OCI-LY1 (cell line): ENCODE measurements around the gene XRN1.

Source experiments
- H2AFZ ChIP-seq: fragments of 200-600 bp; sonication (generic), shearing (Covaris generic); 2 replicates; pipeline ENCODE4 v1.6.0; 2014; ENCODE audit warnings: antibody characterized with exemption, mild to moderate bottlenecking, low read length
- H3F3A ChIP-seq: fragments of 200-600 bp; sonication (generic), shearing (Covaris generic); 2 replicates; pipeline ENCODE4 v1.6.0; 2014; ENCODE audit warnings: mild to moderate bottlenecking, antibody characterized with exemption, low read length, moderate library complexity; ENCODE audit not compliant: insufficient read depth
- H3K27ac ChIP-seq: fragments of 200-600 bp; sonication (generic); 2 replicates; pipeline ENCODE4 v1.5.1; 2014; ENCODE audit warnings: low read length, mixed run types, mild to moderate bottlenecking, low read depth; ENCODE audit not compliant: poor library complexity, severe bottlenecking
- H3K27me3 ChIP-seq: fragments of 200-600 bp; sonication (generic); 2 replicates; pipeline ENCODE4 v1.6.0; 2014; ENCODE audit warnings: antibody characterized with exemption, mild to moderate bottlenecking, low read length, moderate library complexity; ENCODE audit not compliant: insufficient read depth
- H3K36me3 ChIP-seq: fragments of 200-600 bp; sonication (generic); 2 replicates; pipeline ENCODE4 v1.6.1; 2014; ENCODE audit warnings: mild to moderate bottlenecking, antibody characterized with exemption, low read length, moderate library complexity, mixed read lengths; ENCODE audit not compliant: insufficient read depth
- H3K4me1 ChIP-seq: fragments of 200-600 bp; sonication (generic); 2 replicates; pipeline ENCODE4 v1.5.1; 2014; ENCODE audit warnings: mild to moderate bottlenecking, low read length, moderate library complexity; ENCODE audit not compliant: insufficient read depth, severe bottlenecking
- H3K4me2 ChIP-seq: fragments of 200-600 bp; sonication (generic), shearing (Covaris generic); 2 replicates; pipeline ENCODE4 v1.6.1; 2014; ENCODE audit warnings: low read length
- H3K4me3 ChIP-seq: fragments of 200-600 bp; sonication (generic); 2 replicates; pipeline ENCODE4 v1.5.1; 2014; ENCODE audit warnings: low read length, low read depth, mild to moderate bottlenecking, mixed read lengths; ENCODE audit not compliant: poor library complexity, severe bottlenecking
- H3K79me2 ChIP-seq: fragments of 200-600 bp; shearing (Covaris generic); 2 replicates; pipeline ENCODE4 v1.6.1; 2016; ENCODE audit warnings: mixed run types, low read length, mixed read lengths; ENCODE audit not compliant: insufficient read depth
- H3K9ac ChIP-seq: fragments of 200-600 bp; sonication (generic), shearing (Covaris generic); 2 replicates; pipeline ENCODE4 v1.6.1; 2014; ENCODE audit warnings: mild to moderate bottlenecking, low read length, mixed read lengths
- H3K9me2 ChIP-seq: fragments of 200-600 bp; sonication (generic), shearing (Covaris generic); 2 replicates; pipeline ENCODE4 v1.6.1; 2014; ENCODE audit warnings: low read depth, mild to moderate bottlenecking, low read length, mixed read lengths
- H3K9me3 ChIP-seq: fragments of 200-600 bp; shearing (Covaris generic); 2 replicates; pipeline ENCODE4 v1.6.1; 2014; ENCODE audit warnings: low read length, mixed read lengths
- H4K20me1 ChIP-seq: fragments of 200-600 bp; sonication (generic), shearing (Covaris generic); 2 replicates; pipeline ENCODE4 v1.6.0; 2016; ENCODE audit warnings: mild to moderate bottlenecking, low read length; ENCODE audit not compliant: insufficient read depth
- CTCF ChIP-seq: fragments of 200-600 bp; sonication (generic), shearing (Covaris generic); IDR thresholded peaks from 2 replicates; pipeline ENCODE4 v1.5.1; 2017; ENCODE audit warnings: mild to moderate bottlenecking, antibody characterized with exemption, low read length, moderate library complexity, mixed read lengths
- EZH2 ChIP-seq: fragments of 200-600 bp; sonication (generic), shearing (Covaris generic); IDR thresholded peaks from 2 replicates; pipeline ENCODE4 v1.8.0; 2017; ENCODE audit warnings: borderline replicate concordance, mixed run types, mild to moderate bottlenecking, antibody characterized with exemption, low read length, moderate library complexity, mixed read lengths

Gene XRN1

GRCh38 chr3:142429582-142429981, 18.3 kb downstream of the XRN1 start:
- Histone ChIP-seq H3K36me3 (peaks cover 60% of the 10 kb centered on the region), H3K79me2 (peaks cover 18% of the 10 kb centered on the region), H4K20me1 (no peaks in the 10 kb centered on the region), H3K4me3 (no peak overlapping the region), H3K27me3 (no peaks in the 10 kb centered on the region), H3F3A (no peaks in the 10 kb centered on the region), H2AFZ (no peak overlapping the region), H3K4me1 (no peaks in the 10 kb centered on the region), H3K27ac (no peak overlapping the region), H3K9me3 (no peaks in the 10 kb centered on the region), H3K9ac (no peak overlapping the region), H3K4me2 (no peak overlapping the region), H3K9me2 (no peaks in the 10 kb centered on the region; the same call in 1 of the 2 replicates)
- TF ChIP-seq CTCF (no peak), EZH2 (no peak)

- Histone ChIP-seq H3K4me1 (no peaks in the 10 kb centered on the region), H3K9me3 (no peaks in the 10 kb centered on the region), H3K9ac (no peak overlapping the region), H3K9me2 (no peaks in the 10 kb centered on the region), H3K4me3 (no peak overlapping the region), H4K20me1 (no peaks in the 10 kb centered on the region), H3K4me2 (no peak overlapping the region), H2AFZ (no peak overlapping the region), H3K36me3 (peaks cover 56% of the 10 kb centered on the region), H3F3A (no peaks in the 10 kb centered on the region), H3K79me2 (no peaks in the 10 kb centered on the region), H3K27me3 (no peaks in the 10 kb centered on the region), H3K27ac (no peak overlapping the region)
- TF ChIP-seq CTCF (no peak), EZH2 (no peak)
These were observed 23.1 kb downstream of the XRN1 start for GRCh38 chr3:142424754-142425153.

GRCh38 chr3:142418926-142419592, 28.8 kb downstream of the XRN1 start:
- no peak for TF ChIP-seq CTCF
- TF ChIP-seq EZH2 = no peak
- Histone ChIP-seq H2AFZ (no peak overlapping the region), H3K27me3 (no peaks in the 10 kb centered on the region), H4K20me1 (no peaks in the 10 kb centered on the region), H3K9ac (no peak overlapping the region), H3K4me1 (no peaks in the 10 kb centered on the region), H3K79me2 (no peaks in the 10 kb centered on the region), H3K4me2 (no peak overlapping the region), H3K36me3 (peaks cover 75% of the 10 kb centered on the region), H3K9me2 (no peaks in the 10 kb centered on the region), H3K4me3 (no peak overlapping the region), H3K9me3 (no peaks in the 10 kb centered on the region), H3K27ac (no peak overlapping the region), H3F3A (no peaks in the 10 kb centered on the region)
